Mononuclear cell (primary cell): ENCODE results near the gene SH2D5. TPM values are rescaled to one million over a fixed set of nuclear protein-coding genes. Genes with fewer than 3 reads are reported as not detected.
A peak's percentile ranks its signal among the peaks of the same experiment; 100 is the strongest.

Experiments
- H3K27me3 ChIP-seq: 2 replicates; pipeline ENCODE4 v1.6.0; 2011; ENCODE audit warnings: low read length, control low read depth; ENCODE audit not compliant: insufficient read depth
- H3K4me1 ChIP-seq: 2 replicates; pipeline ENCODE4 v1.5.1; 2011; ENCODE audit warnings: mild to moderate bottlenecking, low read length, control low read depth; ENCODE audit not compliant: insufficient read depth
- H3K4me3 ChIP-seq: 2 replicates; pipeline ENCODE4 v1.5.1; 2011; ENCODE audit warnings: mild to moderate bottlenecking, low read length, moderate library complexity
- H3K9me3 ChIP-seq: 2 replicates; pipeline ENCODE4 v1.5.1; 2011; ENCODE audit warnings: low read depth, mild to moderate bottlenecking, control low read depth, low read length
- total RNA-seq: library from RNA; depleted of rRNA; stranded (reverse); fragments of >200 nt; gene quantifications from one replicate; pipeline ENCODE4 v1.2.3, GENCODE V29; 2012

SH2D5 gene
- total RNA-seq, 1 donor: not detected

GRCh38 chr1:20697563-20697962 lies 34.9 kb downstream of the SH2D5 start:
- peaks cover 8% of the 10 kb centered on the region for H3K4me1 ChIP-seq
- H3K4me3 ChIP-seq: no peak overlapping the region
- H3K9me3 ChIP-seq: no peaks in the 10 kb centered on the region
- no peaks in the 10 kb centered on the region for H3K27me3 ChIP-seq

DNA sequence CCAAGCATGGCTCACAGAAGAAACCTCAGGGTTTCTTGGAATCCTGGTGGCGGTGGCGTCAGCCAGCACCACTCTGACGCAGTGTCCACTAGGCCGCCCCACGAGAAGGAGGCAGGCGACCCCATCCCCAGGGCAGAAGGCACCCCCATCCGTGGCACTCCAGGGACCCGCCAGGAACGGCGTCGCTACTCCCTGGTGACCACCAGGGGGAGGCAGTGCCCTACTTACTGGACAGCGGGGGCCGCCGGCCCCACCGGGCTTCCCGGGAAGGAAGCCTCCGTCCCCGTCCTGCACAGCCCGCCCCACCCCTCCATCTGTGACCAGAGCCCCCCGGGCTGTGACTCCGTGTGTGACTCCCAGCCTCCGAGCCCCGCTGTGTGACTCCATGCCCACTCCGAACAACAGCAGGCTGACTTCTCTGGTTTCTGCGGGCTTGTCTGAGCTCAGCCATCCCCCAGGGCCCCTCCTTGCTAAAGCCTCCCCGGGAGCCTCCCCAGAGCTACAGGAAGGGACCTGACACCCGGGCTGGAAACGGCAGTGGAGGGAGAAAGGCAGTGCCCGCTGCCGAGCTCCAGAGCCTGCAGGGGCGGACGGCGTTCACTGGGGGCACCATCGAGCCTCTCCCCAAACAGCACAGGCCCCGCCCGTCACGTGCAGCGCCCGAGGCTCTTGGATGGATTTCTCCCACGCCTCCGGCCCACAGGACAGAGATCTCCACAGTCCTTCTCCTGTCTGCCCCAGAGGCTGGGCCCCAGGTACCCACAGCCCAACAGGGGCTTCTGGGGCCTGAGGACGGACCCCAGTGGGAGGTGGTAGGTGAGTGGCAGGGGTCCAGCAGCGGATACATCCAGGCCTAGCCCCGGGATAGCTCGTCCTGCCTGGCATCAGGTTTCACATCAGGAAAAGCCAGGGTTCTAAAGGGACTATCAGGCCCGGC lies 35.8 kb downstream of the SH2D5 start:
- no peaks in the 10 kb centered on the region for H3K9me3 ChIP-seq
- no peaks in the 10 kb centered on the region for H3K27me3 ChIP-seq
- peaks cover 8% of the 10 kb centered on the region for H3K4me1 ChIP-seq
- H3K4me3 ChIP-seq: peak overlapping the region; percentile 52

GRCh38 chr1:20695515-20695914 lies 37.0 kb downstream of the SH2D5 start:
- Histone ChIP-seq H3K27me3 (no peaks in the 10 kb centered on the region), H3K4me1 (peaks cover 8% of the 10 kb centered on the region), H3K4me3 (no peak overlapping the region), H3K9me3 (no peaks in the 10 kb centered on the region)

DNA sequence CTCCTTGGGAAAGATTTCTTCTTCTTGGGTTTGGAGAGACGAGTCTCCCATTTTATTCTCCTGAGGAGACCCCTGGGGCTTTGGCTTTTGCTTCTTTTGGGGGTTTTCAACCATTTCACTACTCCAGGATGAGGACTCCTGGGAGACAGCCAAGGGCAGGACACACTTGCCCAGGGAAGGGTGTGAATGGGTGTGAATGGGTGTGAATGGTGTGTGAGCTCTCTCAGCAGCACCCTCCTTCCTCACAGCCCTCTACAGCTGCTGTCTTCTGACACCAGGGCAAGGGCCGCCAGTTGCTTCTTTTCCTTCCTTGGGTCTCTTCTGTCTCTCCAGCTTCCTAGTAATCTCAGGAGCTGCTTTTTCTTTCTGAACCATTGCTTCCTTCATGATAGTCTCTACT lies 38.9 kb downstream of the SH2D5 start:
- Histone ChIP-seq H3K4me1 (peaks cover 8% of the 10 kb centered on the region), H3K4me3 (no peak overlapping the region), H3K27me3 (no peaks in the 10 kb centered on the region), H3K9me3 (no peaks in the 10 kb centered on the region)

- H3K9me3 ChIP-seq: no peaks in the 10 kb centered on the region
- no peaks in the 10 kb centered on the region for H3K27me3 ChIP-seq
- peaks cover 5% of the 10 kb centered on the region for H3K4me1 ChIP-seq
- H3K4me3 ChIP-seq: no peak overlapping the region
Observed at GRCh38 chr1:20691872-20692271, 40.6 kb downstream of the SH2D5 start.

- H3K4me1 ChIP-seq: no peaks in the 10 kb centered on the region
- H3K27me3 ChIP-seq: no peaks in the 10 kb centered on the region
- H3K4me3 ChIP-seq: no peak overlapping the region
- H3K9me3 ChIP-seq: no peaks in the 10 kb centered on the region
Observed at GRCh38 chr1:20689645-20690056, 42.9 kb downstream of the SH2D5 start.

- H3K9me3 ChIP-seq: no peaks in the 10 kb centered on the region
- no peak overlapping the region for H3K4me3 ChIP-seq
- H3K4me1 ChIP-seq: peaks cover 9% of the 10 kb centered on the region
- no peaks in the 10 kb centered on the region for H3K27me3 ChIP-seq
Observed at GRCh38 chr1:20686883-20687725, 45.4 kb downstream of the SH2D5 start.

DNA sequence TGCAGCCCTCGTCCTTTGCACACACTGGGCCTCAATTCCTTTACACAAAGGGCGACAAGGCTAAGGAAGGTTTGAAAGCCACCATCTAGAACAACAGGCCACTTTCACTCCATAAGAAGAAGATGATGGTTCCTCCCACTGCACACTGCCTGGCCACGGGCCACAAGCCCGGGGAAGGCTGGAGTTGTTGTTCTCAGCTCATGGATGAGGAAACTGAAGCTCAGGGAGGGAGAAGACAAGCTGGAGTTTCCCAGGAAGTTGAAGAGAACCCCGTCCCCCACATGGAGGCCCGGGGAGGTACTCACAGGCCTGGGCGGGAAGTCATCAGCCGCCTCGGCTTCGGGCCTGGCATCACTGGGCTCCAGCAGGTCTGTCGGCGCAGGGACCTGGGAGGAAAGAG lies 46.8 kb downstream of the SH2D5 start:
- Histone ChIP-seq H3K4me3 (no peak overlapping the region), H3K9me3 (no peaks in the 10 kb centered on the region), H3K27me3 (no peaks in the 10 kb centered on the region), H3K4me1 (peaks cover 12% of the 10 kb centered on the region)

GRCh38 chr1:20685099-20685662 lies 47.3 kb downstream of the SH2D5 start:
- H3K9me3 ChIP-seq: no peaks in the 10 kb centered on the region
- no peaks in the 10 kb centered on the region for H3K27me3 ChIP-seq
- no peak overlapping the region for H3K4me3 ChIP-seq
- H3K4me1 ChIP-seq: peaks cover 12% of the 10 kb centered on the region

DNA sequence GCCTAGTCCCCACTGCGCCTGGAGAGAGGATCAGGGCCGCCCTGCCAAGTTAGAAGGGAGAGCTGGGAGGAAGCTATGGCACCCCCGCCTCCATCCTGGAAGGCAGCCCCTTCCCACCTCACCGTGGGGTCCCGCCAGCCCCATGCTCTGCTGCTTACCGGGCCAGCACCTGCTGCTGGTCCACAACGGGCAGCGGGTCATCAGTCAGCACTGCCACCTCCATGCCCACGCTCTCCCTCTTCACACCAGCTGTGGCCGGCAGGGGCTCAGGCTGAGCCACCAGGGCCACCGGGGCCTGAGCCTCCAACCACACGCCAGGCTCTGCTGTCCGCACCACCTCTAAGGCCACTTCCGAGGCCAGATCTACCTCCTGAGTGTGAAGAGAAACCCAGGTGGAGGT lies 47.9 kb downstream of the SH2D5 start:
- no peak overlapping the region for H3K4me3 ChIP-seq
- H3K27me3 ChIP-seq: no peaks in the 10 kb centered on the region
- no peaks in the 10 kb centered on the region for H3K9me3 ChIP-seq
- H3K4me1 ChIP-seq: peaks cover 13% of the 10 kb centered on the region

GRCh38 chr1:20684050-20684620 lies 48.4 kb downstream of the SH2D5 start:
- H3K9me3 ChIP-seq: no peaks in the 10 kb centered on the region

DNA sequence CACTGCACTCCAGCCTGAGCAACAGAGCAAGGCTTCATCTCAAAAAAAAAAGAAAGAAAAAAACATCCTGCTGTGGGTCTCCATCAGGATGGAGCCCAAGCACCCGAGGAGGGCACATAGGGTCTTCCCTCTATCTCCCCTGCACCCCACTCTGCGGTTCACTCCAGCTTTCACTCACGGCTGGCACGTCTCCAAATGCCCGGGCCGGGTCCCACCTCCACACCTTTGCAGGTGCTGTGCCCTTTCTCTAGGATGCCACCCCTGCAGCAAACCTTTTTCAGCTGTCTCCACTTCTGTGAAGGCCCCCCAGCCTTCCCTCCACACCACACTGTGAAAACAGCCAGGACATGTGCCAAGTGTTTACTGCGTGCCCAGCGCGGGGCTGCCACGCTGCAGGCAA lies 48.9 kb downstream of the SH2D5 start:
- H3K27me3 ChIP-seq: no peaks in the 10 kb centered on the region
- H3K9me3 ChIP-seq: no peaks in the 10 kb centered on the region
- H3K4me1 ChIP-seq: peaks cover 23% of the 10 kb centered on the region
- no peak overlapping the region for H3K4me3 ChIP-seq

More at GRCh38 chr1:20684050-20684620, 48.4 kb downstream of the SH2D5 start:
- H3K27me3 ChIP-seq: no peaks in the 10 kb centered on the region
- H3K4me1 ChIP-seq: peaks cover 18% of the 10 kb centered on the region
- H3K4me3 ChIP-seq: no peak overlapping the region

- Histone ChIP-seq H3K27me3 (no peaks in the 10 kb centered on the region), H3K9me3 (no peaks in the 10 kb centered on the region), H3K4me1 (peaks cover 26% of the 10 kb centered on the region), H3K4me3 (no peak overlapping the region)
Observed at GRCh38 chr1:20682571-20683236, 49.8 kb downstream of the SH2D5 start.

GRCh38 chr1:20681999-20682398 lies 50.5 kb downstream of the SH2D5 start:
- H3K4me1 ChIP-seq: peaks cover 26% of the 10 kb centered on the region
- H3K27me3 ChIP-seq: no peaks in the 10 kb centered on the region
- H3K4me3 ChIP-seq: no peak overlapping the region
- no peaks in the 10 kb centered on the region for H3K9me3 ChIP-seq
